Measurements from ENCODE around the gene FBXO31.

DNA sequence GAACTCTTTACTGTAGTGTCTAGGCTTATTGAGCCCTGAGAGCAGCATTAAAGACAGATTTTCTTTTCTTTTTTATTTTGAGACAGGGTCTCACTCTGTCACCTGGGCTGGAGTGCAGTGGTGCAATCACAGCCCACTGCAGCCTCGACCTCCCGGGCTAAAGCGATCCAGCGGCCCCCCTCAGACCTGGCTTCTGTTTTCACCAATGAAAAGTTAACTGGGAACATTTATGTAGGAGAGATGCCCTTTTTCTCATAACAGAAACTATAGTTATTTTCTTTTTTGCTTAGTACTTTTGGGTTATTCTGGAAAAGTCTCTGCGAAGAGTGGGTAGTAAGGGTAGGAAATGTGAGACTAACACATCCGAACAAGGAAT is 10.1 kb upstream of the FBXO31 start:
- TF ChIP-seq, protein P1, sequence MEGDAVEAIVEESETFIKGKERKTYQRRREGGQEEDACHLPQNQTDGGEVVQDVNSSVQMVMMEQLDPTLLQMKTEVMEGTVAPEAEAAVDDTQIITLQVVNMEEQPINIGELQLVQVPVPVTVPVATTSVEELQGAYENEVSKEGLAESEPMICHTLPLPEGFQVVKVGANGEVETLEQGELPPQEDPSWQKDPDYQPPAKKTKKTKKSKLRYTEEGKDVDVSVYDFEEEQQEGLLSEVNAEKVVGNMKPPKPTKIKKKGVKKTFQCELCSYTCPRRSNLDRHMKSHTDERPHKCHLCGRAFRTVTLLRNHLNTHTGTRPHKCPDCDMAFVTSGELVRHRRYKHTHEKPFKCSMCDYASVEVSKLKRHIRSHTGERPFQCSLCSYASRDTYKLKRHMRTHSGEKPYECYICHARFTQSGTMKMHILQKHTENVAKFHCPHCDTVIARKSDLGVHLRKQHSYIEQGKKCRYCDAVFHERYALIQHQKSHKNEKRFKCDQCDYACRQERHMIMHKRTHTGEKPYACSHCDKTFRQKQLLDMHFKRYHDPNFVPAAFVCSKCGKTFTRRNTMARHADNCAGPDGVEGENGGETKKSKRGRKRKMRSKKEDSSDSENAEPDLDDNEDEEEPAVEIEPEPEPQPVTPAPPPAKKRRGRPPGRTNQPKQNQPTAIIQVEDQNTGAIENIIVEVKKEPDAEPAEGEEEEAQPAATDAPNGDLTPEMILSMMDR (IDR thresholded peaks at IDR 0.05; ENCODE audit: extremely low read depth in 1 of 2, insufficient read depth in 1 of 2, low read depth in 1 of 2, low read length in 2 of 2) = no peak
- TF ChIP-seq EZH2 (IDR thresholded peaks at IDR 0.05; ENCODE audit: borderline replicate concordance, low read depth, low read length, severe bottlenecking) = no peak
- no peak for TF ChIP-seq POLR2A (IDR thresholded peaks at IDR 0.05; ENCODE audit: low read depth, low read length)

Data from endothelial cell of umbilical vein (primary cell).